K562 (cell line): Measurements from ENCODE around the gene MADCAM1. TPM values are rescaled to one million over a fixed set of nuclear protein-coding genes. Genes with fewer than 3 reads are reported as not detected.

Experiments used
- ATF3 ChIP-seq, 2 experiments: fragments of 450-650 bp in 1 of 2; sonication (generic) in 1 of 2; formaldehyde crosslinking in 1 of 2; IDR thresholded peaks in 1 of 2; conservative IDR thresholded peaks in 1 of 2; 2 replicates each; pipeline versions ENCODE4 v1.6.1 to v1.8.1; 2016 to 2023; ENCODE audit warnings: mild to moderate bottlenecking in 2 of 2, moderate library complexity in 2 of 2, inconsistent platforms in 1 of 2, missing genetic modification reagents in 1 of 2
- CREB1 ChIP-seq, 2 experiments: sonication (generic) in 1 of 2; formaldehyde crosslinking in 1 of 2; IDR thresholded peaks; 2 replicates each; pipeline versions ENCODE4 v1.6.1 to v1.8.0; 2012 to 2022; ENCODE audit warnings: inconsistent platforms in 1 of 2, mild to moderate bottlenecking in 1 of 2, missing genetic modification reagents in 1 of 2, moderate library complexity in 1 of 2
- CREM ChIP-seq: IDR thresholded peaks from 2 replicates; pipeline ENCODE4 v1.6.1; 2014; ENCODE audit warnings: antibody characterized with exemption, low read depth
- E2F6 ChIP-seq, 2 experiments: IDR thresholded peaks; 2 replicates each; pipeline ENCODE4 v1.6.1; 2011; ENCODE audit warnings: borderline replicate concordance in 1 of 2, control low read depth in 1 of 2, low read depth in 1 of 2, low read length in 1 of 2, mild to moderate bottlenecking in 1 of 2, mixed read lengths in 1 of 2, moderate library complexity in 1 of 2; ENCODE audit not compliant: insufficient read depth in 1 of 2, insufficient read length in 1 of 2, poor library complexity in 1 of 2, severe bottlenecking in 1 of 2; ENCODE audit errors: extremely low read depth in 1 of 2
- FOXA1 ChIP-seq: fragments of 450-650 bp; IDR thresholded peaks from 2 replicates; pipeline ENCODE4 v1.6.1; 2016; ENCODE audit warnings: mild to moderate bottlenecking, borderline replicate concordance
- HMG20B ChIP-seq: fragments of 250-450 bp; sonication (Bioruptor Pico); IDR thresholded peaks from 2 replicates; pipeline ENCODE4 v1.5.0; 2021; ENCODE audit warnings: mild to moderate bottlenecking
- L3MBTL2 ChIP-seq: fragments of 450-650 bp; IDR thresholded peaks from 2 replicates; pipeline ENCODE4 v1.6.1; 2016; ENCODE audit warnings: mild to moderate bottlenecking, moderate library complexity
- ZBTB2 ChIP-seq: fragments of 450-650 bp; IDR thresholded peaks from 2 replicates; pipeline ENCODE4 v1.6.1; 2016; ENCODE audit warnings: antibody characterized with exemption
- ZNF407 ChIP-seq: fragments of 450-650 bp; IDR thresholded peaks from 2 replicates; pipeline ENCODE4 v1.6.1; 2016; ENCODE audit warnings: low read depth
- ZNF766 ChIP-seq: fragments of 200-800 bp; sonication (Bioruptor generic); conservative IDR thresholded peaks from 2 replicates; pipeline ENCODE4 v1.6.1; 2016; ENCODE audit warnings: missing genetic modification characterization, missing compliant biosample characterization
- polyA plus RNA-seq, 8 experiments: library from polyadenylated mRNA; depleted of rRNA in 4 of 8; stranded (reverse) in 5 of 8; unstranded in 3 of 8; fragments of >200 nt; fragmentation: Nextera tagmentation in 2 of 8; fragmentation: Illumina TruSeq in 1 of 8; extraction: Ambion mirVana in 2 of 8; extraction: Trizol in 1 of 8; gene quantifications; 2 replicates each; pipeline versions ENCODE4 v1.2.1 to v1.2.3, GENCODE V29; 2011 to 2014; ENCODE audit warnings: inconsistent platforms in 1 of 8, missing spikeins in 1 of 8
- total RNA-seq, 7 experiments: library from RNA; depleted of rRNA in 6 of 7; stranded (reverse); fragments of >200 nt in 6 of 7; fragmentation: Illumina TruSeq in 2 of 7; extraction: Trizol in 2 of 7; gene quantifications; 2 replicates each; pipeline versions ENCODE4 v1.2.1 to v1.2.3, GENCODE V29; 2011 to 2021; ENCODE audit warnings: low replicate concordance in 1 of 7

The MADCAM1 gene
- total and polyA plus RNA-seq, 9 of the 15 experiments (the other 6 are each of a cell fraction or from before 2014, with no cell fraction given) = 0.09 to 0.36 (median 0.09) TPM; not detected in 6

- TF ChIP-seq ZBTB2 (0 out of 2 replicates have a peak, but pooled peaks have one; percentile 31), L3MBTL2 (0 out of 2 replicates have a peak, but pooled peaks have one; percentile 25), ZNF407 (no peak), CREM (no peak), ATF3 (IDR thresholded peaks at IDR 0.05) (no peak), ATF3 (CRISPR knock-in tag; conservative IDR thresholded peaks at IDR 0.05) (no peak), ZNF766 (CRISPR knock-in tag) (no peak), E2F6 (IDR thresholded peaks at IDR 0.05; ENCODE audit: borderline replicate concordance in 1 of 2, extremely low read depth in 1 of 2, insufficient read depth in 1 of 2, insufficient read length in 1 of 2, low read depth in 1 of 2, low read length in 1 of 2, poor library complexity in 1 of 2, severe bottlenecking in 1 of 2) (peak in 1 of 2 experiments; percentile 28), HMG20B (CRISPR knock-in tag) (no peak), FOXA1 (no peak), CREB1 (IDR thresholded peaks at IDR 0.05) (no peak), CREB1 (CRISPR knock-in tag; IDR thresholded peaks at IDR 0.05) (no peak)
These were observed 36.4 kb upstream of the MADCAM1 start (continued) for GRCh38 chr19:459724-460511.
